Heart left ventricle (tissue), 16 donors: ENCODE data around the gene ASB10. TPM values are rescaled to one million over a fixed set of nuclear protein-coding genes. Genes with fewer than 3 reads are reported as not detected.

ENCODE experiments used
- ATAC-seq, 4 donors: fragments of 200-7000 bp; cut with Tn5 transposase; one replicate each; pipeline ENCODE4 v1.9.1; 2020 to 2022; ENCODE audit warnings: moderate library complexity in 4 of 4, mild to moderate bottlenecking in 3 of 4, moderate number of reproducible peaks in 1 of 4
- DNase-seq, 5 donors: peaks; one replicate each; pipeline ENCODE4 v3.0.0-alpha.2; 2020
- H3K27ac ChIP-seq, 12 donors: fragments of 200-600 bp; sonication (generic) in 4 of 12; one replicate each; pipeline versions ENCODE4 v1.5.0 to v1.8.0; 2016 to 2022; ENCODE audit warnings: mild to moderate bottlenecking in 2 of 12
- H3K27me3 ChIP-seq, 9 donors: fragments of 200-600 bp; sonication (generic) in 2 of 9; one replicate each; pipeline versions ENCODE4 v1.5.1 to v1.8.0; 2016 to 2022; ENCODE audit warnings: mild to moderate bottlenecking in 3 of 9
- H3K36me3 ChIP-seq, 9 donors: fragments of 200-600 bp; sonication (generic) in 2 of 9; one replicate each; pipeline versions ENCODE4 v1.5.0 to v1.8.0; 2018 to 2022; ENCODE audit warnings: mild to moderate bottlenecking in 2 of 9
- H3K4me1 ChIP-seq, 12 donors: fragments of 200-600 bp; sonication (generic) in 4 of 12; one replicate each; pipeline versions ENCODE4 v1.5.0 to v1.8.0; 2016 to 2022; ENCODE audit warnings: mild to moderate bottlenecking in 3 of 12
- H3K4me3 ChIP-seq, 12 donors: fragments of 200-600 bp; sonication (generic) in 4 of 12; one replicate each; pipeline versions ENCODE4 v1.5.0 to v1.8.0; 2017 to 2022; ENCODE audit warnings: mild to moderate bottlenecking in 9 of 12, moderate library complexity in 4 of 12
- H3K9me3 ChIP-seq, 12 donors: fragments of 200-600 bp; sonication (generic) in 4 of 12; one replicate each; pipeline versions ENCODE4 v1.5.0 to v1.8.0; 2016 to 2022; ENCODE audit warnings: mild to moderate bottlenecking in 1 of 12
- CTCF ChIP-seq, 12 donors: fragments of 200-600 bp; sonication (generic) in 4 of 12; IDR thresholded peaks; one replicate each; pipeline versions ENCODE4 v1.5.0 to v1.8.0; 2018 to 2022; ENCODE audit warnings: antibody characterized with exemption in 12 of 12, mild to moderate bottlenecking in 5 of 12
- POLR2A ChIP-seq, 2 donors: fragments of 450-650 bp; IDR thresholded peaks; one replicate each; pipeline ENCODE4 v1.6.1; 2017; ENCODE audit warnings: antibody characterized with exemption in 2 of 2, mild to moderate bottlenecking in 2 of 2, moderate library complexity in 2 of 2
- WGBS, 4 donors: extraction: QIAGEN DNeasy Blood & Tissue Kit in 2 of 4; methylation state at CpG; one replicate each; pipeline versions ENCODE4 v1.1.5 to v1.1.7; 2013 to 2018; 5-methylcytosine and 5-hydroxymethylcytosine counted together
- intact Hi-C, 10 donors: fragments of 100-400 bp; cut with DNase I; formaldehyde crosslinking; loops; one replicate each; pipeline versions ENCODE4 v1.11.1 to v1.14.2; 2022
- polyA plus RNA-seq, 2 donors: library from polyadenylated mRNA; stranded (reverse); fragments of 200-250 nt; gene quantifications; one replicate each; pipeline ENCODE4 v1.2.3, GENCODE V29; 2013
- total RNA-seq, 9 donors: library from RNA; depleted of rRNA in 2 of 9; stranded (reverse); fragments of >200 nt in 2 of 9; fragmentation: NEBNext Ultra II Directional in 3 of 9; extraction: Animal tissue kit (Norgen Biotek cat#: 25700) in 3 of 9; gene quantifications; one replicate each; pipeline versions ENCODE4 v1.1.0 to v1.2.4, GENCODE V29; 2016 to 2023
- donor health status: ischemic (EF 13 %, LVEDD 7.1; RV severe dilation, severe dysfunction).
- donor health status: healthy with polysubstance abuse.
- donor health status: DM: no; HTN: yes; CAD: no.
- donor health status: DM: no; HTN: no; CAD: no.
- donor health status: ischemic (EF 25% LVEDD 6.9; RV normal size, moderate dysfunction).
- donor health status: ischemic (EF 25% LVEDD 5.7; RV mildly dilated, moderate dysfunction).
- donor health status: healthy.
- donor health status: DM: yes; HTN: yes; CAD: no.
- donor health status: ischemic (EF 35%, LVEDD 5.7; RV mildly dilated, moderate dysfunction).
- donor health status: nonischemic (EF 11% LVEDD 7.7; RV severe dilation, severe dysfunction).
- donor health status: DM: yes; HTN: yes; CAD: no.
- donor health status: PGD.
- donor health status: ischemic (EF 29% LVEDD 5.4; RV normal size, mild dysfunction).
- donor health status: nonischemic (EF 23%, LVEDD 6.1; RV moderate dilation, normal function).

Gene ASB10
- total and polyA plus RNA-seq, 11 donors: 6.9 to 37.1 (median 25.5) TPM

GRCh38 chr7:151133986-151134742 is 52.9 kb downstream of the ASB10 start:
- Histone ChIP-seq H3K4me3 (no peak overlapping the region), H3K27ac (no peak overlapping the region), H3K27me3 (no peaks in the 10 kb centered on the region), H3K9me3 (no peaks in the 10 kb centered on the region), H3K36me3 (peaks cover 0 to 93% (median 65%) of the 10 kb centered on the region in 9 donors), H3K4me1 (peaks cover 0 to 33% (median 8%) of the 10 kb centered on the region in 12 donors)
- 72 to 84% (median 80%) methylated on average over 18 to 24 of the region's 24 CpGs for WGBS, 4 donors
- TF ChIP-seq POLR2A (IDR thresholded peaks at IDR 0.05): no peak
- TF ChIP-seq CTCF (IDR thresholded peaks at IDR 0.05): no peak
- intact Hi-C loops: no loop called here
- ATAC-seq (peak in 3 of 4 donors; percentile 23 to 29 (median 28)), DNase-seq (peak in 2 of 5 donors; percentile 61 to 68)

DNA sequence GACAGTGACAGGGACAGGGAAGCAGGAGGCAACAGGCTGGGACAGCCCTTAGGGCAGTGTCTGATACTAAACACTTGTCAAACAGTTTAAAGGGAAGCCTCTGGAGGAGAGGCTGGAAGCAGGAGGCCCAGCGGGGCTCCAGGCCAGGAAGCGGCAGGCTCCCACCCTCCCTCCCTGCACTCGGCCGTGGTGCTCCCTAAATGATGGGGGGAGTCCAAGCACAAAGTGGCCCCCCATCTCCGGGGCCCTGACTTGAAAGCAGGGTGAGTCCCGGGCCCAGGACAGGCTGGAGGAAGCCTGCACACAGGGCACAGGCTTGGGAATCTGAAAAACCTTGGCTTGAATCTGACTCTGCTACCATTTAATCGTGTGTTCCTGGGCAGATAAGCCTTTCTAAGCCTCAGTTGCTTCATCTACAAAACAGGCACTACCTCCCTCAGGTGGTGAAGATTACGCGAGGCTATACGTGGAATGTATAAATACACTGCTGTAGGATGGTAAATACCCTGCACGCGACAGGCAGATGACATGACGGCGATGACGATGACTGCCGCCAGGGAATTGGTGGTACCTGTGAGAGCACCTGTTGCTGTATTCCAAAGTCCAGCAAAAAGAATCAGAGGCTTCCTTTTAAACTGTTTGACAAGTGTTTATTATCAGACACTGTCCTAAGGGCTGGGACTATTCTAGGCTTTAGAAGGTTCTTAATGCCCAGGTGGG is 53.6 kb downstream of the ASB10 start:
- Histone ChIP-seq H3K4me1 (peaks cover 0 to 26% (median 8%) of the 10 kb centered on the region in 12 donors), H3K36me3 (peaks cover 0 to 97% (median 72%) of the 10 kb centered on the region in 9 donors), H3K4me3 (no peak overlapping the region), H3K27ac (no peak overlapping the region), H3K27me3 (no peaks in the 10 kb centered on the region), H3K9me3 (no peaks in the 10 kb centered on the region)
- 79 to 94% (median 91%) methylated on average over 15 to 16 of the region's 16 CpGs for WGBS, 4 donors
- TF ChIP-seq POLR2A (IDR thresholded peaks at IDR 0.05) (no peak), CTCF (IDR thresholded peaks at IDR 0.05) (no peak)
- ATAC-seq (no peak), DNase-seq (peak in 2 of 5 donors; percentile 19 to 44)
- intact Hi-C loops: no loop called here

DNA sequence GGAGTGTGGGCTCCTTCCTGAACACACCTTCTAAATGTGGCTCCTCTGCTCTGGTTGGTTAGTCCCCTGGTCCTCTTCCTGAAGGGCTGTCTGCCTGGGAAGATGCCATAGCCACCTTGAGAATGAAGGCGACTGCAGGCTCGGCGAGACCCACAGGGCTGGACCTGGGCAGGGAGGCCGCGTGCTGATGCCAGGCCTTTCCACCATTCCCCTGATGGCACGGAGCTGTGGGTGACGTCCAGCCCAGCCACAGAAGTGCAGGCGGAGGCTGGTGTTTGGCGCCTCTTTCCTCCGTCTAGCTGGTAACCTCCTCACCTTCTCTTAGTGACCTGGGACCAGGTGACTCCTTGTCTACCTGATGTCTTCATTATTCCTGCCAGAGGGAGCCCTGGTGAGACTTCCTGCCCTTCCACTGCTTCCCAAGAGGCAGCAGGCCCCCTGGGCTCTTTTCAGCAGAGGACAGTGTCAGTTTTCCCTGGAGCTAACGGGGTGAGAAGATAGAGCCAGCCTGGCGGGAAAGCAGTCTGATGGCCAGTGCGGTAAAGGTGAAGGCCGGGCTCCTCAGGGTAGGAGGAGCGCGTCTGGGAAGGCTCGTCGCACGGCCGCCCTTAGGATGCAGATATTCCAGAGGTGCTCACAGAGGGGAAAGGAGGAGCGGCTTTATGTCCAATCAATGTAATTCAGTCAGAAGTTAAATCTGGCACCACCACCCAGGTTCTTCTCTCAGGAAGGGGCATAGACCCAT is 54.4 kb downstream of the ASB10 start:
- intact Hi-C loops: no loop called here
- no peak for ATAC-seq
- DNase-seq: peak in 2 of 5 donors; percentile 18 to 30
- Histone ChIP-seq H3K4me1 (peaks cover 0 to 19% (median 5%) of the 10 kb centered on the region in 12 donors), H3K36me3 (peaks cover 0 to 97% (median 75%) of the 10 kb centered on the region in 9 donors), H3K27ac (no peak overlapping the region), H3K9me3 (no peaks in the 10 kb centered on the region), H3K4me3 (no peak overlapping the region), H3K27me3 (no peaks in the 10 kb centered on the region)
- TF ChIP-seq CTCF (IDR thresholded peaks at IDR 0.05): no peak
- 95 to 97% (median 96%) methylated on average over 14 to 21 of the region's 21 CpGs for WGBS, 4 donors
